Measurements from ENCODE around the gene LAD1.

LAD1 gene

DNA sequence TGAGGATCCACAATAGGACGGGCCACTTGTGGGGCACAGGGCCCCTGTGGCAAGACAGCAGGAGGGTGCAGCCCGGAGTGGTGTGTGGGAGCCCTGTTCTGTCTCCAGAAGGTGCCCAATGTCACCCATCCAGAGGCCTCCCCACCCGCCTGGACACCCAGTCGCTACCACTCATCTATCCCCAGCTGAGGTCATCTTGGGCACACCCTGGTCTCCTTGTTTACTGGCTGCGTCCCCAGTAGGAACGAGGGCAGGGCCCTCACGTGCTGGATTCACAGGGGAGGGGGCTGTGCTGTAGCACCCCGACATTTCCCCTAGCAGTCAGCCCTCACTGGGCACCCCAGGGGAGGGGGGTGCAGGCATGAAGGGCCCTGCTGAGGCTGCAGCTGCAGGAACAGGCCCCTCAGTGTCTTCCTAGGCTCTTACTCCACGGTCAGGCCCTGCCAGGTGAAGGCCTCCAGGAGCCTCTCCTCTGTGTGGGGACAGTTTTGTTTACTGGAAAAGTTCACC lies 19.3 kb downstream of the LAD1 start:
- DNase-seq (ENCODE audit: extremely low spot score): no peak
- TF ChIP-seq BHLHE40 (IDR thresholded peaks at IDR 0.05; ENCODE audit: borderline replicate concordance): no peak
- no peak for TF ChIP-seq SP1 (IDR thresholded peaks at IDR 0.05)
- no peak for TF ChIP-seq SUZ12 (IDR thresholded peaks at IDR 0.05)
- TF ChIP-seq TARDBP (IDR thresholded peaks at IDR 0.05): no peak
- no peak for TF ChIP-seq L3MBTL2 (conservative IDR thresholded peaks at IDR 0.05)
- no peak for TF ChIP-seq HDGF (IDR thresholded peaks at IDR 0.05; ENCODE audit: borderline replicate concordance)
- TF ChIP-seq CTBP1 (IDR thresholded peaks at IDR 0.05; ENCODE audit: borderline replicate concordance): no peak
- no peak for TF ChIP-seq ARNT (IDR thresholded peaks at IDR 0.05)
- no peak for TF ChIP-seq FOXM1 (IDR thresholded peaks at IDR 0.05; ENCODE audit: borderline replicate concordance)
- TF ChIP-seq LEF1 (IDR thresholded peaks at IDR 0.05; ENCODE audit: borderline replicate concordance): no peak
- ChIA-PET CTCF (interaction anchor here (0.5 kb wide), 1 partner anchor 13 kb away, joined by 4 read pairs; no protein-coding TSS in a partner anchor), POLR2A (no interaction called here)

GRCh38 chr1:201378804-201379203 lies 20.3 kb downstream of the LAD1 start:
- no peak for TF ChIP-seq SUZ12 (IDR thresholded peaks at IDR 0.05)
- TF ChIP-seq BHLHE40 (IDR thresholded peaks at IDR 0.05; ENCODE audit: borderline replicate concordance): no peak
- TF ChIP-seq FOXM1 (IDR thresholded peaks at IDR 0.05; ENCODE audit: borderline replicate concordance): no peak
- no peak for TF ChIP-seq HDGF (IDR thresholded peaks at IDR 0.05; ENCODE audit: borderline replicate concordance)
- no peak for TF ChIP-seq ZNF384 (IDR thresholded peaks at IDR 0.05)
- ChIA-PET POLR2A (no interaction called here), CTCF (no interaction called here)
- DNase-seq (ENCODE audit: extremely low spot score): no peak

- CTCF ChIA-PET: interaction anchor here (1.2 kb wide), 1 partner anchor 9 kb away, joined by 3 read pairs; no protein-coding TSS in a partner anchor
- POLR2A ChIA-PET: no interaction called here
- TF ChIP-seq ARNT (IDR thresholded peaks at IDR 0.05): no peak
Measured at GRCh38 chr1:201377611-201378092, 21.5 kb downstream of the LAD1 start, which contains the start of gene TNNT2. TNNT2 (minus strand) TSS chr1:201377680; CDS start chr1:201373254, 4,426 bp downstream.

GRCh38 chr1:201376464-201377374 lies 22.4 kb downstream of the LAD1 start:
- TF ChIP-seq PKNOX1 (IDR thresholded peaks at IDR 0.05) (peak; percentile 90), SP1 (IDR thresholded peaks at IDR 0.05) (no peak)
- DNase-seq (ENCODE audit: extremely low spot score): peak; percentile 93
- POLR2A ChIA-PET: interaction anchor here (0.7 kb wide), 1 partner anchor 32 kb away, joined by 3 read pairs; no protein-coding TSS in a partner anchor
- CTCF ChIA-PET: interaction anchor here (0.6 to 1.2 kb wide), 8 partner anchors 9 to 30 kb away, joined by 3 to 5 read pairs (median 3); no protein-coding TSS in a partner anchor

More at GRCh38 chr1:201377611-201378092, 21.5 kb downstream of the LAD1 start, which contains the start of gene TNNT2:
- DNase-seq (ENCODE audit: extremely low spot score): no peak

DNA sequence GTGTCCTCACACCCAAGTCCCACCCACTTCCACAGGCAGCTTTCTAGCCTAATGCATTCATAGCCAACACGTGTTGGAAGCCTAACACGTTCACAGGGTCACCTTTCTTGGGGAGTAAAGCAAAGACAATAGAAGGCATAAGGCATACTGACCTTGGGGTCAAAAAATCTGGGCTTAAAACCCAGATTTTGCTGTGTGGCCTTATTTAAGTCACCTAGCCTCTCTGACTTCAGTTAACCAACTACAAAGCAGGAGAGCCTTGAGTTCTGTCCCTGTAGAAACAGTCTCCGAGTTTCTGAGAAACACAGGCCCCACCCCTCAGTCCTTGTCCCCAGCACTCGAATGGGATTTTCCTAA lies 23.0 kb downstream of the LAD1 start:
- TF ChIP-seq TARDBP (IDR thresholded peaks at IDR 0.05) (no peak), LEF1 (IDR thresholded peaks at IDR 0.05; ENCODE audit: borderline replicate concordance) (no peak), FOXA1 (IDR thresholded peaks at IDR 0.05) (no peak), ELF4 (IDR thresholded peaks at IDR 0.05) (no peak), NFRKB (IDR thresholded peaks at IDR 0.05) (no peak), ARNT (IDR thresholded peaks at IDR 0.05) (no peak), ZNF384 (IDR thresholded peaks at IDR 0.05) (no peak), CTBP1 (IDR thresholded peaks at IDR 0.05; ENCODE audit: borderline replicate concordance) (no peak)
- POLR2A ChIA-PET: interaction anchor here (0.7 kb wide), 1 partner anchor 33 kb away, joined by 3 read pairs; no protein-coding TSS in a partner anchor
- CTCF ChIA-PET: interaction anchor here (0.7 to 1.4 kb wide), 6 partner anchors 10 to 29 kb away, joined by 3 to 6 read pairs (median 4); no protein-coding TSS in a partner anchor
- no peak for DNase-seq (ENCODE audit: extremely low spot score)

- DNase-seq (ENCODE audit: extremely low spot score): peak; percentile 41
- POLR2A ChIA-PET: no interaction called here
- CTCF ChIA-PET: interaction anchor here (0.6 to 1.4 kb wide), 3 partner anchors 11 to 35 kb away, joined by 3 to 6 read pairs (median 3); no protein-coding TSS in a partner anchor
- TF ChIP-seq NFRKB (IDR thresholded peaks at IDR 0.05) (no peak), BHLHE40 (IDR thresholded peaks at IDR 0.05; ENCODE audit: borderline replicate concordance) (no peak), ARNT (IDR thresholded peaks at IDR 0.05) (no peak), ELF4 (IDR thresholded peaks at IDR 0.05) (no peak), SP1 (IDR thresholded peaks at IDR 0.05) (no peak)
Measured at GRCh38 chr1:201375169-201375568, 24.0 kb downstream of the LAD1 start.

DNA sequence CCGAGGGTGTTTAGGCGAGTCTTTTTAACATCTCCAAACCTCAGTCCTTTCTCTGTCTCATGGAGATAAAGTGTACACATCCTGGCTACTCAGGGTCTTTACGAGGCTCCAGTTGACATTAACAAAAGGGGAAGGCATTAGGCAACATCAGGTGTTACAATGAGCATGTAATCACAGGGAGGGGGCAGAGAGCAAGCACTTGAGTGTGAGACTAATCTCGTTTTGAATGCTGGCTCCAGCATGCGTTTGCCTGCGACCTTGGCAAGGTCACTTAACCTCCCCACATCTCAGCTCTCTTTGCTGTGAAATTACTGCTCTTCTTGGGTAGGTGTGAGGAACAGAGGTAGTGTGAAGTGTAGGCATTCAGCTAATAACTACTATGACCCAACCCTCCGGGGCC lies 24.8 kb downstream of the LAD1 start:
- no peak for DNase-seq (ENCODE audit: extremely low spot score)
- POLR2A ChIA-PET: no interaction called here
- TF ChIP-seq ZNF384 (IDR thresholded peaks at IDR 0.05): no peak
- TF ChIP-seq SUZ12 (IDR thresholded peaks at IDR 0.05): no peak
- no peak for TF ChIP-seq FOXK2 (IDR thresholded peaks at IDR 0.05)
- no peak for TF ChIP-seq FOXM1 (IDR thresholded peaks at IDR 0.05; ENCODE audit: borderline replicate concordance)
- no peak for TF ChIP-seq PKNOX1 (IDR thresholded peaks at IDR 0.05)
- no peak for TF ChIP-seq NFRKB (IDR thresholded peaks at IDR 0.05)
- TF ChIP-seq TARDBP (IDR thresholded peaks at IDR 0.05): no peak
- no peak for TF ChIP-seq LEF1 (IDR thresholded peaks at IDR 0.05; ENCODE audit: borderline replicate concordance)
- no peak for TF ChIP-seq L3MBTL2 (conservative IDR thresholded peaks at IDR 0.05)
- no peak for TF ChIP-seq BHLHE40 (IDR thresholded peaks at IDR 0.05; ENCODE audit: borderline replicate concordance)
- TF ChIP-seq HDGF (IDR thresholded peaks at IDR 0.05; ENCODE audit: borderline replicate concordance): no peak
- TF ChIP-seq ARNT (IDR thresholded peaks at IDR 0.05): no peak
- no peak for TF ChIP-seq ELF4 (IDR thresholded peaks at IDR 0.05)
- no peak for TF ChIP-seq FOXA1 (IDR thresholded peaks at IDR 0.05)
- no peak for TF ChIP-seq SP1 (IDR thresholded peaks at IDR 0.05)
- no peak for TF ChIP-seq CTBP1 (IDR thresholded peaks at IDR 0.05; ENCODE audit: borderline replicate concordance)
- CTCF ChIA-PET: no interaction called here

Measured in HEK293T (cell line).